Measurements from ENCODE around the gene NFIA. TPM values are rescaled to one million over a fixed set of nuclear protein-coding genes. Genes with fewer than 3 reads are reported as not detected.

NFIA gene
- total and polyA plus RNA-seq, 2 donors (not counting 1 experiment from before 2014, with no cell fraction given): 0.28 to 0.54 TPM

DNA sequence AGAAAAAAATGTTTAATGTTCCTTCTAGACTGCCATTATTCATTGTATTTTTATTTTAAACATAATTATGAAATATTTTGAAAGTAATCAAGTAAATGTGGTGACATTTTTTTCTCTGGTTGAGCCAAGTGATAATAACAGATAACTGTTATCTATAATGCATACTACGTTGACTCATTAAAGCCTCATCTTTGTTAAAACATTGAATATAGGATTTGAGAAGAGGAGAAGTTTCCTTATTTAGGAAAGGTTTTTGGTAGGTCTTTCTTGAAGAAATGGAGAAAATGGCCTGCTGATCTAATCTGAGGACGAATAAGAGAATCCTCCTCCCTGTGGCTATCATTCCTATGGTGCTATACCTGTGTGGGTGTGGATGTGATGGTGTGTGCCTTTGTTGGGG is 89.0 kb downstream of the NFIA start:
- no peak overlapping the region for H2AFZ ChIP-seq (ENCODE audit: insufficient read depth, low read depth, low read length, poor library complexity, severe bottlenecking)
- Mint-ChIP-seq H3K4me1 (no peaks in the 10 kb centered on the region), H3K4me3 (no peak overlapping the region), H3K9me3 (ENCODE audit: insufficient read depth) (no peaks in the 10 kb centered on the region), H3K27me3 (peaks cover 8% of the 10 kb centered on the region), H3K27ac (no peak overlapping the region)
- H3K4me2 ChIP-seq (replicated peaks; ENCODE audit: low read depth, low read length, poor library complexity, severe bottlenecking): no peak overlapping the region
- ATAC-seq (ENCODE audit: low read depth): no peak
- ChIA-PET POLR2A (no interaction called here), CTCF (no interaction called here)
- no peak for TF ChIP-seq EZH2 (IDR thresholded peaks at IDR 0.05; ENCODE audit: borderline replicate concordance, insufficient read depth, low read depth, low read length, poor library complexity, severe bottlenecking)
- TF ChIP-seq, protein P1, sequence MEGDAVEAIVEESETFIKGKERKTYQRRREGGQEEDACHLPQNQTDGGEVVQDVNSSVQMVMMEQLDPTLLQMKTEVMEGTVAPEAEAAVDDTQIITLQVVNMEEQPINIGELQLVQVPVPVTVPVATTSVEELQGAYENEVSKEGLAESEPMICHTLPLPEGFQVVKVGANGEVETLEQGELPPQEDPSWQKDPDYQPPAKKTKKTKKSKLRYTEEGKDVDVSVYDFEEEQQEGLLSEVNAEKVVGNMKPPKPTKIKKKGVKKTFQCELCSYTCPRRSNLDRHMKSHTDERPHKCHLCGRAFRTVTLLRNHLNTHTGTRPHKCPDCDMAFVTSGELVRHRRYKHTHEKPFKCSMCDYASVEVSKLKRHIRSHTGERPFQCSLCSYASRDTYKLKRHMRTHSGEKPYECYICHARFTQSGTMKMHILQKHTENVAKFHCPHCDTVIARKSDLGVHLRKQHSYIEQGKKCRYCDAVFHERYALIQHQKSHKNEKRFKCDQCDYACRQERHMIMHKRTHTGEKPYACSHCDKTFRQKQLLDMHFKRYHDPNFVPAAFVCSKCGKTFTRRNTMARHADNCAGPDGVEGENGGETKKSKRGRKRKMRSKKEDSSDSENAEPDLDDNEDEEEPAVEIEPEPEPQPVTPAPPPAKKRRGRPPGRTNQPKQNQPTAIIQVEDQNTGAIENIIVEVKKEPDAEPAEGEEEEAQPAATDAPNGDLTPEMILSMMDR (IDR thresholded peaks at IDR 0.05): no peak
- DNase-seq: no peak
- no peaks in the 10 kb centered on the region for H3K9me3 ChIP-seq (ENCODE audit: control extremely low read depth in 1 of 3, control insufficient read depth in 2 of 3, insufficient read depth in 1 of 3, low read length in 2 of 3)
- WGBS (ENCODE audit: insufficient coverage): no CpG with 5 or more reads among the region's 2 CpGs
- H3K4me1 ChIP-seq (ENCODE audit: control insufficient read depth in 2 of 2, insufficient read depth in 2 of 2, low read length in 2 of 2): no peaks in the 10 kb centered on the region
- H3K4me3 ChIP-seq (ENCODE audit: control extremely low read depth in 1 of 5, extremely low read depth in 1 of 5, insufficient read depth in 1 of 5, low read depth in 2 of 5, low read length in 4 of 5): no peak overlapping the region
- no peaks in the 10 kb centered on the region for H3K27me3 ChIP-seq (replicated peaks in 1 of 4; ENCODE audit: control extremely low read depth in 1 of 4, control insufficient read depth in 3 of 4, insufficient read depth in 4 of 4, low read length in 3 of 4)
- H3K9ac ChIP-seq (ENCODE audit: low read length): no peak overlapping the region
- no peaks in the 10 kb centered on the region for H4K20me1 ChIP-seq (ENCODE audit: control insufficient read depth, insufficient read depth, low read length, poor library complexity, severe bottlenecking)
- no peaks in the 10 kb centered on the region for H3K79me2 ChIP-seq (ENCODE audit: control insufficient read depth, insufficient read depth, low read length)
- H3K36me3 ChIP-seq (replicated peaks in 1 of 2; ENCODE audit: control extremely low read depth in 1 of 2, control insufficient read depth in 1 of 2, extremely low read depth in 1 of 2, insufficient read depth in 2 of 2, low read length in 1 of 2): no peaks in the 10 kb centered on the region
- no peak overlapping the region for H3K27ac ChIP-seq (ENCODE audit: low read length in 2 of 2)
- intact Hi-C loops (cut with micrococcal nuclease): no loop called here

DNA sequence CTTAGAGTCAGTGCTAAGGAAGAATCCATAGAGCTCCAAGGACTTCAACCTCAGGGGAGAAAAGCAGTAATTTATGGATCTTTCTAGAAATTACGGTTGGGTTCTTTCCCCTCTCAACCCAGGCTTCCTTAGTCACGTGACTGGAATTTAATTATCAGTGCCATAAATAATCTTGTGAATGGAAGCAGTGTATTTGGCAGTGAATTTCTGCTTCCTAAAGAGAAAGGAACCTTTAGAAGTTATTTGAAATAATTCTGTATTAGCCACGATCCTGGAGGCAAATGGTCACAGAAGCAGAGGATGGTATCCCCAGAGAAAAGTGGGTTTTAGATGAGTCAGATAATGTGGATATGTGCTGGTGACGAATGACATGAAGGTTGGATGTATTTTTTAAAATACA is 89.6 kb downstream of the NFIA start:
- H3K9ac ChIP-seq (ENCODE audit: low read length): no peak overlapping the region
- H3K27me3 ChIP-seq (replicated peaks in 1 of 4; ENCODE audit: control extremely low read depth in 1 of 4, control insufficient read depth in 3 of 4, insufficient read depth in 4 of 4, low read length in 3 of 4): no peaks in the 10 kb centered on the region
- H3K27me3 Mint-ChIP-seq: peaks cover 8% of the 10 kb centered on the region
- H3K9me3 ChIP-seq (ENCODE audit: control extremely low read depth in 1 of 3, control insufficient read depth in 2 of 3, insufficient read depth in 1 of 3, low read length in 2 of 3): no peaks in the 10 kb centered on the region
- no peaks in the 10 kb centered on the region for H3K4me1 Mint-ChIP-seq
- no peaks in the 10 kb centered on the region for H4K20me1 ChIP-seq (ENCODE audit: control insufficient read depth, insufficient read depth, low read length, poor library complexity, severe bottlenecking)
- no peak for DNase-seq
- H3K4me3 ChIP-seq (ENCODE audit: control extremely low read depth in 1 of 5, extremely low read depth in 1 of 5, insufficient read depth in 1 of 5, low read depth in 2 of 5, low read length in 4 of 5): no peak overlapping the region
- H3K4me1 ChIP-seq (ENCODE audit: control insufficient read depth in 2 of 2, insufficient read depth in 2 of 2, low read length in 2 of 2): no peaks in the 10 kb centered on the region
- 20% methylated on average over 1 of the region's 4 CpGs for WGBS (ENCODE audit: insufficient coverage)
- TF ChIP-seq EZH2 (IDR thresholded peaks at IDR 0.05; ENCODE audit: borderline replicate concordance, insufficient read depth, low read depth, low read length, poor library complexity, severe bottlenecking): no peak
- TF ChIP-seq, protein P1 (IDR thresholded peaks at IDR 0.05): no peak
- no peaks in the 10 kb centered on the region for H3K79me2 ChIP-seq (ENCODE audit: control insufficient read depth, insufficient read depth, low read length)
- no peak overlapping the region for H3K27ac Mint-ChIP-seq
- H3K36me3 ChIP-seq (replicated peaks in 1 of 2; ENCODE audit: control extremely low read depth in 1 of 2, control insufficient read depth in 1 of 2, extremely low read depth in 1 of 2, insufficient read depth in 2 of 2, low read length in 1 of 2): no peaks in the 10 kb centered on the region
- H2AFZ ChIP-seq (ENCODE audit: insufficient read depth, low read depth, low read length, poor library complexity, severe bottlenecking): no peak overlapping the region
- H3K9me3 Mint-ChIP-seq (ENCODE audit: insufficient read depth): no peaks in the 10 kb centered on the region
- intact Hi-C loops (cut with micrococcal nuclease): no loop called here
- ATAC-seq (ENCODE audit: low read depth): no peak
- POLR2A ChIA-PET: no interaction called here
- no peak overlapping the region for H3K4me3 Mint-ChIP-seq
- CTCF ChIA-PET: no interaction called here
- H3K4me2 ChIP-seq (replicated peaks; ENCODE audit: low read depth, low read length, poor library complexity, severe bottlenecking): no peak overlapping the region
- no peak overlapping the region for H3K27ac ChIP-seq (ENCODE audit: low read length in 2 of 2)

All from B cell (primary cell).